Lower lobe of right lung (tissue), 2 donors: ENCODE measurements around the gene CIAO3. TPM values are rescaled to one million over a fixed set of nuclear protein-coding genes. Genes with fewer than 3 reads are reported as not detected.
"Not testable (repeated sequence)": the region's sequence is repeated elsewhere in the genome, so short reads cannot be mapped to it uniquely, and the experiment has no call there.

Experiments used
- ATAC-seq, 2 donors: fragments of 200-7000 bp; cut with Tn5 transposase; one replicate each; pipeline ENCODE4 v1.9.1; 2020 to 2022; ENCODE audit warnings: mild to moderate bottlenecking in 2 of 2, moderate library complexity in 2 of 2
- DNase-seq: peaks from one replicate; pipeline ENCODE4 v3.0.0-alpha.2; 2020
- H3K27ac ChIP-seq: fragments of 200-600 bp; one replicate; pipeline ENCODE4 v1.8.0; 2022
- H3K27me3 ChIP-seq: fragments of 200-600 bp; one replicate; pipeline ENCODE4 v1.8.0; 2022; ENCODE audit warnings: low read depth
- H3K36me3 ChIP-seq: fragments of 200-600 bp; one replicate; pipeline ENCODE4 v1.8.0; 2022; ENCODE audit warnings: mild to moderate bottlenecking
- H3K4me1 ChIP-seq: fragments of 200-600 bp; one replicate; pipeline ENCODE4 v1.8.0; 2022
- H3K4me3 ChIP-seq: fragments of 200-600 bp; one replicate; pipeline ENCODE4 v1.8.0; 2022; ENCODE audit warnings: mild to moderate bottlenecking
- H3K9me3 ChIP-seq: fragments of 200-600 bp; one replicate; pipeline ENCODE4 v1.8.0; 2022
- intact Hi-C: fragments of 100-400 bp; cut with DNase I; formaldehyde crosslinking; loops from one replicate; pipeline ENCODE4 v1.11.0; 2022
- total RNA-seq: library from RNA; stranded (reverse); fragmentation: NEBNext Ultra II Directional; extraction: Animal tissue kit (Norgen Biotek cat#: 25700); gene quantifications from one replicate; pipeline ENCODE4 v1.2.1, GENCODE V29; 2021
- TF ChIP-seq, protein P1 (sequence below): fragments of 200-600 bp; IDR thresholded peaks from one replicate; pipeline ENCODE4 v1.8.0; 2022; ENCODE audit warnings: antibody characterized with exemption, mild to moderate bottlenecking
- donor health status: DM: no; HTN: yes; CAD: no; lungs with severe emphysema.

Gene CIAO3
- total RNA-seq, 1 donor from 2014 or later = 24.3 TPM

DNA sequence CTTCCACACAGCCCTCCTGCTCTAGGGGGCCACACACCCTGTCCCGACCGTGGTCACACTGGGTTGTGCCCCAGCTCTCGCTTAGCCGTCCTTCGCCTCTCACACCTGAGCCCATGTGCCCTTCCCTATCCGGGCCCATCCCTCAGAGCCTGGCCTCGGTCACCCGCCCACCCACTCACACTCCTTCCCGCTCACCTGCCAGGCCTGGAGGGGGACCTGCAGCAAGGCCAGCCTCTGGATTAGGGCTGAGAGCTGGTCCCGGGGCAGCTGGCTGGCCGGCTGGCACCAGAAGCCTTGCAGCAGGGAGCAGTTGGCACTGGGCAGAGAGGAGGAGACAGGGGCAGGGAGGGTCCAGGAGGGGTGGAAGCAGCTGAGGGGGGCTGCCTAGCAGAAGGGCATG is 37.6 kb upstream of the CIAO3 start:
- H3K9me3 ChIP-seq = no peaks in the 10 kb centered on the region
- ATAC-seq (no peak), DNase-seq (no peak)
- TF ChIP-seq, protein P1, sequence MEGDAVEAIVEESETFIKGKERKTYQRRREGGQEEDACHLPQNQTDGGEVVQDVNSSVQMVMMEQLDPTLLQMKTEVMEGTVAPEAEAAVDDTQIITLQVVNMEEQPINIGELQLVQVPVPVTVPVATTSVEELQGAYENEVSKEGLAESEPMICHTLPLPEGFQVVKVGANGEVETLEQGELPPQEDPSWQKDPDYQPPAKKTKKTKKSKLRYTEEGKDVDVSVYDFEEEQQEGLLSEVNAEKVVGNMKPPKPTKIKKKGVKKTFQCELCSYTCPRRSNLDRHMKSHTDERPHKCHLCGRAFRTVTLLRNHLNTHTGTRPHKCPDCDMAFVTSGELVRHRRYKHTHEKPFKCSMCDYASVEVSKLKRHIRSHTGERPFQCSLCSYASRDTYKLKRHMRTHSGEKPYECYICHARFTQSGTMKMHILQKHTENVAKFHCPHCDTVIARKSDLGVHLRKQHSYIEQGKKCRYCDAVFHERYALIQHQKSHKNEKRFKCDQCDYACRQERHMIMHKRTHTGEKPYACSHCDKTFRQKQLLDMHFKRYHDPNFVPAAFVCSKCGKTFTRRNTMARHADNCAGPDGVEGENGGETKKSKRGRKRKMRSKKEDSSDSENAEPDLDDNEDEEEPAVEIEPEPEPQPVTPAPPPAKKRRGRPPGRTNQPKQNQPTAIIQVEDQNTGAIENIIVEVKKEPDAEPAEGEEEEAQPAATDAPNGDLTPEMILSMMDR = no peak
- no peak overlapping the region for H3K27ac ChIP-seq
- no peaks in the 10 kb centered on the region for H3K36me3 ChIP-seq
- peaks cover 59% of the 10 kb centered on the region for H3K27me3 ChIP-seq
- intact Hi-C loops = no loop called here
- H3K4me3 ChIP-seq = no peak overlapping the region
- peaks cover 3% of the 10 kb centered on the region for H3K4me1 ChIP-seq

DNA sequence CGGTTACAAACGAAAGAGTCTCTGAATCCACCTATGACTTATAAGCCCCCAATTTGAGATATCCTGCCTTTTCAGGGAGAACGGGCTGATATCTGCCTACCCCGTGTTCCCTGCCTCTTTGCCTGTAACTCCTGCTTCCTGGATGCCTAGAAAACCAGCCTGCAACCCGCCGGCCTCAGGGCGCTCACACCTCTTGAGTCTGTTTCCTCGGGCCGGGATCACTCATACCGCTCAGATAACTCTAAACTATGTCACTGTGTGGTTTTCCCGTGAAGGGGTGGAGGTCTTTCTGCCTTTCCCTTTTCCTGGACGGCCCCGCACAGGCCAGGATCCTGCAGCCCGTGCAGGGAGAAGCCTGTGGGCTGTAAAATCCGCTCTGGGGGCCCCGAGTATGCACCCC is 37.0 kb upstream of the CIAO3 start:
- ATAC-seq = no peak
- Histone ChIP-seq H3K36me3 (no peaks in the 10 kb centered on the region), H3K9me3 (no peaks in the 10 kb centered on the region), H3K27ac (no peak overlapping the region), H3K4me1 (no peaks in the 10 kb centered on the region), H3K4me3 (no peak overlapping the region), H3K27me3 (peaks cover 54% of the 10 kb centered on the region)
- DNase-seq = no peak
- TF ChIP-seq, protein P1 = no peak
- intact Hi-C loops = no loop called here

DNA sequence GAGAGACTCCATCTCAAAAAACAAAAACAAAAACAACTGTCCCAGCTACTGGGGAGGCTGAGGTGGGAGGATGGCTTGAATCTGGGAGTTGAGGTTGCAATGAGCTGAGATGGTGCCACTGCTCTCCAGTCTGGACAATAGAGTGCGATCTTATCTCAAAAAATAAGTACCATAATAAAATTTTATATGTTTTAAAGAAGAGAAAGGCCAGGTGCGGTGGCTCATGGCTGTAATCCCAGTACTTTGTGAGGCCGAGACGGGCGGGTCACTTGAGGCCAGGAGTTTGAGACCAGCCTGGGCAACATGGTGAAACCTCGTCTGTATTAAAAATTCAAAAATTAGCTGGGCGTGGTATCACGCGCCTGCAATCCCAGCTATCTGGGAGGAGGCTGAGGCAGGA is 36.0 kb upstream of the CIAO3 start:
- intact Hi-C loops = no loop called here
- Histone ChIP-seq H3K36me3 (no peaks in the 10 kb centered on the region), H3K4me1 (no peaks in the 10 kb centered on the region), H3K4me3 (no peak overlapping the region), H3K27ac (no peak overlapping the region), H3K9me3 (no peaks in the 10 kb centered on the region), H3K27me3 (peaks cover 45% of the 10 kb centered on the region)
- DNase-seq (no peak), ATAC-seq (no peak)
- TF ChIP-seq, protein P1 = no peak

DNA sequence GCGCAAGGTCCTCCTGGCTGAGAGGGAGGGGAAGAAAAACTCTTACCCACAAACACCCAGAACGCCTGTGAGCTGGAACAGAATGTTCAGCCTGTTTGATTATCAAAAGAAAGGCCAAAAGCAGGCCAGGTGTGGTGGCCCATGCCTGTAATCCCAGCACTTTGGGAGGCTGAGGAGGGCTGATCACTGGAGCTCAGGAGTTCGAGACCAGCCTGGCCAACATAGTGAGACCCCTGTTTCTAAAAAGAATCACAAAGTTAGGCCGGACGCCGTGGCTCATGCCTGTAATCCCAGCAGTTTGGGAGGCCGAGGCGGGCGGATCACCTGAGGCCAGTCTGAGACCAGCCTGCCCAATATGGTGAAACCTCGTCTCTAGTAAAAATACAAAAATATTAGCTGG is 35.5 kb upstream of the CIAO3 start:
- H3K4me3 ChIP-seq, H3K36me3 ChIP-seq, ATAC-seq, intact Hi-C loops, DNase-seq, H3K4me1 ChIP-seq, H3K27ac ChIP-seq, H3K9me3 ChIP-seq: not testable (repeated sequence)
- peaks cover 40% of the 10 kb centered on the region for H3K27me3 ChIP-seq

DNA sequence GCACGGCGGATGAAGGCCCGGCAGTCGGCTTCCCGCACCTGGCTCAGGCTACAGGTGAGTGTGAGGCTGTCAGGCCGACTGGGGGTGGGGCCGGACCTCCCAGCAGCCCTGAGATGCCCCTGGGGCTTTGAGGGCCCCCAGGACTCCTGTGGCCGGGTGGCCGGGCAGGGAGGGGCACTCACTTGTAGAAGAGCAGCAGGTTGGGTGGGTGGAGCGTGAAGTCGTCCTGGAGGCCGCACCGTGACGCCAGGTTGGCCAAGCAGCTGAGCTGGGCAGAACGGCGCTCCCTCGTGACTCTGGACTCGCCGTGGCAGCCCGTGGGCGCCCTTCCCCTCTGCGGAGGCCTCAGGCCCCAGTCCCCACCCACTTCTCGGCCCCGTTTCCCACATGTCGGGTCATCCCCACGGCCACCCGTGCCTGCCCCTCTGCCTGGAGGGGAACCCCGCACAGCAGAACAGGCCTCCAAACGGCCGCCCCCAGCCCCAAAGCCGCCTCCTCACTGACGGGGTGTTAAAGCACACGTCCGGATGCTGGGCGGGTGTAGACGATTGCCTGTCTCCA is 34.5 kb upstream of the CIAO3 start:
- peak in 1 of 2 donors; percentile 16 for ATAC-seq

More for the DNA sequence above, 34.5 kb upstream of the CIAO3 start:
- DNase-seq = no peak
- intact Hi-C loops = no loop called here
- Histone ChIP-seq H3K9me3 (no peaks in the 10 kb centered on the region), H3K27me3 (peaks cover 37% of the 10 kb centered on the region), H3K4me1 (no peaks in the 10 kb centered on the region), H3K4me3 (no peak overlapping the region), H3K27ac (no peak overlapping the region), H3K36me3 (no peaks in the 10 kb centered on the region)
- TF ChIP-seq, protein P1 = no peak
